ENCODE data around the gene GNG4.
"Not testable (repeated sequence)": the region's sequence is repeated elsewhere in the genome, so short reads cannot be mapped to it uniquely, and the experiment has no call there.

GNG4 gene

DNA sequence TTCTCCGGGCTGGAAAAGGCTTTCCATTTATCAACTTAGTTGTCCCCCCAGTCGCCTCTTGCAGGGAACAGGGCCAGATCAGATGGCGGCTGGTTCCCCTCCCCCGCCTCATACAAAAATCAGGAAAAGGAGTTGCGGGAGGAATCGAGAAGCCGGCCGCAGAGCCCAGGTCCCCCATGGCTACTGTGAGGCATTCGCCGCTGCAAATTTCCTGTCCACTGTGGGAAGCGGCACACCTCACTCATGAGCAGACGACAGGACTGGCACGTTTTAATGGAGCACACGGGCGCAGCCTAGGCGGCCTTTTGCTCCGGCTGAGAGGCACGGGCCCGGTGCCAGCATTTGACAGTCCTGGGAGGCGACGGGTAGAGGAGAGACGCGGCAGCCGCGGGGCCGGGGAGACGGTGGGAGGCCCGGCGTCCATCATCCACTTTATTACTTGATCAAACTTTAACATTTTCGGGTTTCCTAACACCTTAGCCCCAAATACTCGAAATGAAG lies 1.1 kb downstream of the GNG4 start:
- H3K4me1 ChIP-seq (ENCODE audit: control insufficient read depth, insufficient read depth, low read length) = peaks cover 11% of the 10 kb centered on the region
- peak overlapping the region; percentile 45 for H3K4me3 ChIP-seq (ENCODE audit: low read length)
- peak; percentile 23 for DNase-seq (ENCODE audit: low read depth)
- no peaks in the 10 kb centered on the region for H3K9me3 ChIP-seq (ENCODE audit: control insufficient read depth, low read length)
- H3K27me3 ChIP-seq (replicated peaks; ENCODE audit: control insufficient read depth, insufficient read depth, low read length) = peaks cover 46% of the 10 kb centered on the region
- no peaks in the 10 kb centered on the region for H3K36me3 ChIP-seq (ENCODE audit: control insufficient read depth, insufficient read depth, low read length, severe bottlenecking)
- H3K9ac ChIP-seq (ENCODE audit: low read length) = no peak overlapping the region

- Histone ChIP-seq H3K4me1 (ENCODE audit: control insufficient read depth, insufficient read depth, low read length) (peaks cover 11% of the 10 kb centered on the region), H3K27me3 (replicated peaks; ENCODE audit: control insufficient read depth, insufficient read depth, low read length) (peaks cover 49% of the 10 kb centered on the region)
- H3K36me3 ChIP-seq (ENCODE audit: control insufficient read depth, insufficient read depth, low read length, severe bottlenecking); DNase-seq (ENCODE audit: low read depth); H3K4me3 ChIP-seq (ENCODE audit: low read length); H3K9me3 ChIP-seq (ENCODE audit: control insufficient read depth, low read length); H3K9ac ChIP-seq (ENCODE audit: low read length): not testable (repeated sequence)
Observed at GRCh38 chr1:235647537-235647936, 2.0 kb downstream of the GNG4 start.

DNA sequence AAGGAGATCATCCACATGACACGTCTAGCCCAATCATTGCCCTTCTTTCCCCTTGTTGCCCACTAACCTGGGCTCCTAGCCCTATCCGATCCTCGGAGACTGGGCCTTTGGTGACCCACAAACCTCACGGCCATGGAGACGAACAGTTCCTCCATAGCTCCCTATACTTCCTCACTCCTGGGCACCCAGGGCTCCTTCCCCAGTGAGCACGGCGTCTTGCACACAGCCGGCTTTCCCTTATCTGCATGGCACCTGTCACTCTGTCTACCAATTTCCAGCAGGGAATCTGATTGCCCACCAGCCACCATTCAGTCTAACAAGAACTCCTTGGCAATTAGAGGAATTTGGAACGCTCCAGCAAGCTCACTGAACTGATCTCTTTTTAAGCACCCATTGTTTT lies 3.1 kb downstream of the GNG4 start:
- H3K27me3 ChIP-seq (replicated peaks; ENCODE audit: control insufficient read depth, insufficient read depth, low read length) = peaks cover 44% of the 10 kb centered on the region

GRCh38 chr1:235644693-235645305 lies 4.8 kb downstream of the GNG4 start:
- no peaks in the 10 kb centered on the region for H3K36me3 ChIP-seq (ENCODE audit: control insufficient read depth, insufficient read depth, low read length, severe bottlenecking)
- H3K9me3 ChIP-seq (ENCODE audit: control insufficient read depth, low read length) = no peaks in the 10 kb centered on the region
- H3K27me3 ChIP-seq (replicated peaks; ENCODE audit: control insufficient read depth, insufficient read depth, low read length) = peaks cover 42% of the 10 kb centered on the region
- no peak overlapping the region for H3K9ac ChIP-seq (ENCODE audit: low read length)
- H3K4me1 ChIP-seq (ENCODE audit: control insufficient read depth, insufficient read depth, low read length) = peaks cover 5% of the 10 kb centered on the region
- no peak for DNase-seq (ENCODE audit: low read depth)
- no peak overlapping the region for H3K4me3 ChIP-seq (ENCODE audit: low read length)

More for the DNA sequence above, 3.1 kb downstream of the GNG4 start:
- no peak for DNase-seq (ENCODE audit: low read depth)
- Histone ChIP-seq H3K9me3 (ENCODE audit: control insufficient read depth, low read length) (no peaks in the 10 kb centered on the region), H3K9ac (ENCODE audit: low read length) (no peak overlapping the region), H3K4me1 (ENCODE audit: control insufficient read depth, insufficient read depth, low read length) (peaks cover 11% of the 10 kb centered on the region), H3K4me3 (ENCODE audit: low read length) (no peak overlapping the region), H3K36me3 (ENCODE audit: control insufficient read depth, insufficient read depth, low read length, severe bottlenecking) (no peaks in the 10 kb centered on the region)

DNA sequence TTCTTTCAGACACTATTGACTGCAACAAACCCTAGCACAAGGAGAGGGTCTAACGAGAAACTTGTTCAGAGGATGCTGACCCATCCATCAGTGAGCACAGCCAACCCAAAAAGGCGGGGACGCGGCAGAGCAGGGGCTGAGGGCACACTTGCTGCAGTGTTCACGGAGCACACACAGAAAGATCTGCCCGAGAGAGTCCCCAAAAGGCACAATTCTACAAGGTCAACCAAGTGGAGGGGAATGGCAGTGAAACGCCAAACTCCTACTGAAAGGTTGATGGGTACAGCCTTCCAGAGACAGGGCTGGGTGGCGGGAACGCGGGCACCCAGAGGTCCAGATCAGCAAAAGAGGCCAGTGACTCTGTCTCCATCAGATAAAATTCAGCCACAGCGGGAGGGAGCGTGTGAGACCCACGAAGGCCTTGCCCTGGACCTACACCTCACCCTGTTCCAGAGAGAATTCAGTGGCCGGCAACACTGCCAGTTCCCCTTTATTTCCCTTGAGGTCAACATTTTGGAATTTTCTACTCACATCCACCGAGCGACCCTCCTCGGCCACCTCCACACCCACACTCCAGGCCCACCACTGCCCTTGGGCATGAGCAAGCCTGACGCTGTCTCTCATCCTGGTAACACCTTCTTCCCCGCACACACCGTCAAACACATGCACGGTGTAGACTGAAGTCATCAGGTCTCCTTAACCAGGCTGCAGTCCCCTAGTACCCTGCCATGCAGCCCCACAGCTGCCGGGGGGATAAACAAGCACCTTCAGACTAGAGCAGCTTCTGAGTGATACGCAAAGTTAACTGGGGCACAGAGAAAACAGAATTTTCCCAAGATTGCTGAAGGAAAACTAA lies 5.5 kb downstream of the GNG4 start:
- peaks cover 43% of the 10 kb centered on the region for H3K27me3 ChIP-seq (replicated peaks; ENCODE audit: control insufficient read depth, insufficient read depth, low read length)
- no peak overlapping the region for H3K4me3 ChIP-seq (ENCODE audit: low read length)
- no peak overlapping the region for H3K9ac ChIP-seq (ENCODE audit: low read length)
- H3K36me3 ChIP-seq (ENCODE audit: control insufficient read depth, insufficient read depth, low read length, severe bottlenecking) = no peaks in the 10 kb centered on the region
- DNase-seq (ENCODE audit: low read depth) = no peak
- peaks cover 1% of the 10 kb centered on the region for H3K4me1 ChIP-seq (ENCODE audit: control insufficient read depth, insufficient read depth, low read length)
- no peaks in the 10 kb centered on the region for H3K9me3 ChIP-seq (ENCODE audit: control insufficient read depth, low read length)

- Histone ChIP-seq H3K4me1 (ENCODE audit: control insufficient read depth, insufficient read depth, low read length) (no peaks in the 10 kb centered on the region), H3K27me3 (replicated peaks; ENCODE audit: control insufficient read depth, insufficient read depth, low read length) (peaks cover 37% of the 10 kb centered on the region), H3K9ac (ENCODE audit: low read length) (no peak overlapping the region), H3K9me3 (ENCODE audit: control insufficient read depth, low read length) (no peaks in the 10 kb centered on the region), H3K36me3 (ENCODE audit: control insufficient read depth, insufficient read depth, low read length, severe bottlenecking) (no peaks in the 10 kb centered on the region), H3K4me3 (ENCODE audit: low read length) (no peak overlapping the region)
- DNase-seq (ENCODE audit: low read depth) = no peak
Observed at GRCh38 chr1:235642943-235643371, 6.6 kb downstream of the GNG4 start.

DNA sequence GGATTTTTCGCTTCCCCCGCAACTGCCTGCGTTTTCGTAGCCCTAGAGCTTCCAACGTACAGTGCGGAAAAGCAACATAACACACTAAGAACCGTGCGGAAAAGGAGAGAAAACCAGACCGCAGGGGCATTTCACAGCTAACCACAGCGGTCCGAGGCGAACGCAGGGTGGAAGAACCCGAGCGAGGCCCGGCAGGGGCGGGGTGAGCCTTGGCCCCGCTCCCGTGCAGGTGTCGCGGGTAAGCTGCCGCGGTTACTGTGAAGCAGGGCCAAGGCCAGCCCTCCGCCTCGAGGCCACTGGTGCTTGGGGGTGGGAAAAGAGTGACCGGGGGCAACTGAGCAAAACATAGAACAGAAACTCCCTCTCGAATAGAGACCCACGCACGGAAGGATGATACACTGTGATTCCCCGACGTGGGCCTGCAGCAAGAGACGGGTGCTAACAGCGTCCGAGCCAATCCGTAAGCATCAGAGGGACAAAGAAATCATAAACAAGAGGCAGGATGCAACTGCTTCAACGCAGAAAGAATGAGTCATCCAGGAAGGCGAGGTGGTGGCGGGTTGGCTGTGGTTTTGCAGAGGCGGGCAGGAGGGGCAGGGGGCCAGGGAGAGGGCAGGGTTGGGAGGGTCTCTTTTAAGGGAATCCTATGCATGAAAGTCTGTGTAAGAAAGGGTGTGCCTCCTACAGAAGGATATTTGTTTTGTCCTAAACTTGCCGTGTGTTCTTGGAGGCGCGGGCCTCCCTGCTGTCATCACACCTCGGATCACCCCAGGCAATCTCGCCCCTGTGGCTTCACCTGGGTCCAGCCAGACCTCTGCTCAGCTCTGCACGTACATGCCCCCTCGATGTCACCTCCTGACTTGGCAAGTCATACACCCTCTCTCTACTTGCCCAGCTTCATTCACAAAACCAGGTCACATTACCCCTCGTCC lies 7.3 kb downstream of the GNG4 start:
- Histone ChIP-seq H3K27me3 (replicated peaks; ENCODE audit: control insufficient read depth, insufficient read depth, low read length) (peaks cover 39% of the 10 kb centered on the region), H3K4me1 (ENCODE audit: control insufficient read depth, insufficient read depth, low read length) (no peaks in the 10 kb centered on the region), H3K9me3 (ENCODE audit: control insufficient read depth, low read length) (no peaks in the 10 kb centered on the region), H3K36me3 (ENCODE audit: control insufficient read depth, insufficient read depth, low read length, severe bottlenecking) (no peaks in the 10 kb centered on the region), H3K9ac (ENCODE audit: low read length) (no peak overlapping the region), H3K4me3 (ENCODE audit: low read length) (no peak overlapping the region)
- DNase-seq (ENCODE audit: low read depth) = no peak

DNA sequence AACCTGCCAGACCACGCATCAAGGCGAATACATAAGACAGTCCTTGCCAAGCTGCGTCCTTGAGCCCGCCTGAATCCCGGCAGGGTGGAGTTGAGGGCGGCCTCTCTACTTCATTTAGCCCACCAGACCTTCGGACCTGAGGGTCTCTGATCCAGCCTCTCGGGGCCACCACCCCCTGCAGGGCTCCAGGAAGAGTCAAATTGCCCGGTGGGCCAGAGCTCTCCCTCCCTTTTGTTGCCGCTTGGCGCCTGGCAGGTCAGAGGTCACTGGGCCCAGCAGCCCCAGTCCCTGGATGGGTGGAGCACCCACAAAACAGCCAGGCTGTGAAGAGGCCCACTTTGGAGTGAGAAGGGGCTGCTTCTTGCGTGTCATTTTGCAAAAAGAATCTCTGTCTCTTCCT lies 9.0 kb downstream of the GNG4 start:
- Histone ChIP-seq H3K27me3 (replicated peaks; ENCODE audit: control insufficient read depth, insufficient read depth, low read length) (peaks cover 49% of the 10 kb centered on the region), H3K9me3 (ENCODE audit: control insufficient read depth, low read length) (no peaks in the 10 kb centered on the region), H3K36me3 (ENCODE audit: control insufficient read depth, insufficient read depth, low read length, severe bottlenecking) (no peaks in the 10 kb centered on the region), H3K9ac (ENCODE audit: low read length) (no peak overlapping the region), H3K4me3 (ENCODE audit: low read length) (no peak overlapping the region), H3K4me1 (ENCODE audit: control insufficient read depth, insufficient read depth, low read length) (no peaks in the 10 kb centered on the region)
- no peak for DNase-seq (ENCODE audit: low read depth)

DNA sequence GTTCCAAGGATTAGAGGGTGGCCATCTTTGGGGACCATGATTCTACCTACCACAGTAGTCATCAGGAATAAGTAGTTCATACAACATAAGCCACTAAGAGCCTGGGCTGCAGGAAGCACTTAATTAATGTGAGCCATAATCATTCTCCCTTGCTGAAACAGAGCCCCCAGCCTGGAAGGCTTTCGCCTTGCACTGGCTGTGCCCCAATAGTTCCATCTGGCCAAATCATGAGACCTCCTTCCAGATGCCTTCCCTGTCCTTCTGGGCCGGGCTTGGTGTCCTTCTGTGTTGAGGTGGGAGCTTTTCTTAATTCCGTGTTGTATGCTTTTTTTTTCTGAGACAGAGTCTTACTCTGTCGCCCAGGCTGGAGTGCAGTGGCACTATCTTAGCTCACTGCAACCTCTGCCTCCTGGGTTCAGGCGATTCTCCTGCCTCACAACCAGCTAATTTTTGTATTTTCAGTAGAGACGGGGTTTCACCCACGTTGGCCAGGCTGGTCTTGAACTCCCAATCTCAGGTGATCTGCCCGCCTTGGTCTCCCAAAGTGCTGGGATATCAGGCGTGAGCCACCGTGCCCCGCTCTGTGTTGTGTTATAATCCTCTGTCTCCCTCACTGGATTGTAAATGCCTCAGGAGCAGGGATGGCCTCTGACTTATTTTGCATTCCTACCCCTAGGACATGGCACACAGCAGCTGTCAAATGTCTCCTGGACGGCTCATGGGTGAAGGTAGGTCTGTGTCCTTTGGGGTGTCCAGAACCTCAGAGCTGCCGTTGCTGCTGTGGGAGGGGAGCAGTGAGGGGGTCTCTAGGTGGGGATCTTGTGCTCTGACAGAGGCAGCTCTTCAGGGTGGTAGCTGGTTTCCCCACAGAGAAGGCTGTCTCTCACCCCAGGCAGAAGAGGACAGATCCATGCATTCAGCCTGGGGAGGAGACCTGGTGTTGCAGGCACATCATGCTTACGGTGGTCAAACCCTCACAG lies 10.1 kb downstream of the GNG4 start:
- Histone ChIP-seq H3K27me3 (replicated peaks; ENCODE audit: control insufficient read depth, insufficient read depth, low read length) (peaks cover 45% of the 10 kb centered on the region), H3K36me3 (ENCODE audit: control insufficient read depth, insufficient read depth, low read length, severe bottlenecking) (no peaks in the 10 kb centered on the region), H3K4me1 (ENCODE audit: control insufficient read depth, insufficient read depth, low read length) (no peaks in the 10 kb centered on the region), H3K4me3 (ENCODE audit: low read length) (no peak overlapping the region), H3K9me3 (ENCODE audit: control insufficient read depth, low read length) (no peaks in the 10 kb centered on the region), H3K9ac (ENCODE audit: low read length) (no peak overlapping the region)
- DNase-seq (ENCODE audit: low read depth) = no peak

DNA sequence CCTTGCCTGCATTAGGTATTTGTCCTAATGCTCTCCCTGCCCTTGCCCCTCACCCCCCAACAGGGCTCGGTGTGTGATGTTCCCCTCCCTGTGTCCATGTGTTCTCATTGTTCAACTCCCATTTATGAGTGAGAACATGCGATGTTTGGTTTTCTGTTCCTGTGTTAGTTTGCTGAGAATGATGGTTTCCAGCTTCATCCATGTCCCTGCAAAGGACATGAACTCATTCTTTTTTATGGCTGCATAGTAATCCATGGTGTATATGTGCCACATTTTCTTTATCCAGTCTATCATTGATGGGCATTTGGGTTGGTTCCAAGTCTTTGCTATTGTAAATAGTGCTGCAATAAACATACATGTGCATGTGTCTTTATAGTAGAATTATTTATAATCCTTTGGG lies 11.0 kb downstream of the GNG4 start:
- H3K27me3 ChIP-seq (replicated peaks; ENCODE audit: control insufficient read depth, insufficient read depth, low read length) = peaks cover 41% of the 10 kb centered on the region
- H3K9ac ChIP-seq (ENCODE audit: low read length); H3K4me3 ChIP-seq (ENCODE audit: low read length); DNase-seq (ENCODE audit: low read depth); H3K36me3 ChIP-seq (ENCODE audit: control insufficient read depth, insufficient read depth, low read length, severe bottlenecking); H3K9me3 ChIP-seq (ENCODE audit: control insufficient read depth, low read length); H3K4me1 ChIP-seq (ENCODE audit: control insufficient read depth, insufficient read depth, low read length): not testable (repeated sequence)

Data from adipocyte (in vitro differentiated cells).